DMS53 treated with DMSO at 0.1 percent for 48 hours (cell line): ENCODE measurements around the gene KCNJ1.

Experiments used
- DNase-seq: peaks from one replicate; lab custom pipeline; 2025; ENCODE audit not compliant: unreplicated experiment; lab: John Stamatoyannopoulos, UW

The KCNJ1 gene

GRCh38 chr11:128884703-128885338 lies 17.7 kb upstream of the KCNJ1 start:
- DNase-seq: peak; percentile 70

DNA sequence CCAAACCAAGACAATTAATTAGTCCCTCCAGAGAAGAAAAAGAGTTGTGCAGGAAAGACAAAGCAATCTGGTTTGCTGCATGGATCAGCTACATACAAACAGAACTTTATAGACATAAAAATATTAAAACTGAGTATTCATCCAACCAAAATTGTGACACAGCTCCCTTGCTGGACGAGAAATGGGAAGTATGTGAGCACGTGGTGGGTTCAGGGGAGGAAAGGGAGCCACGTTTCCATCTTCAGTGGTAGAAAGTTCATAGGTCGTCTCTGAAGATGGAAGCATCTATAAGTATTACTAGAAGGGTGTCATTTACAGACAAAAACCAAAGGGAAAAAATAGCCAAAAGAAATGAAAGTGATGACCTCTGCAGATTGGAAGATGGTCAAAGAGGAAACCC lies 17.0 kb upstream of the KCNJ1 start:
- no peak for DNase-seq

DNA sequence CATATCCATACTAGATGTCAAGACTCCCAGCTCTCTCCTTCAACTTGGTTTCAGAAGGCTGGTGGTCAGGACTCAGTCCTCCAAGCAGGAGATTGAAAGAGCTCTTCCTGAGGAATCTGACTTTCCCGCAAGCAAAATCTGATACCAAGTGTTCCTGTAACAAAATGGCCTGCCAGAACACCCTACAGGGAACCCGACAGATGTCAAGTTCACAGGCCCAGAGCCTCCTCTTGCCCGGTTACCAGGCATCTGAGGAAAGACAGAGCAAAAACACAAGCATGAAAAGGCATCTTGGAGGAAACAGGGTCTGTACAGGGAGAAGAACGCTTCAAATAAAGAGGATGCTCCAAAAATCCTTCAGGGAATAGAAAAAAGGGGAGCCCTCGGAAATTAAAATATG lies 15.4 kb upstream of the KCNJ1 start:
- DNase-seq: no peak

DNA sequence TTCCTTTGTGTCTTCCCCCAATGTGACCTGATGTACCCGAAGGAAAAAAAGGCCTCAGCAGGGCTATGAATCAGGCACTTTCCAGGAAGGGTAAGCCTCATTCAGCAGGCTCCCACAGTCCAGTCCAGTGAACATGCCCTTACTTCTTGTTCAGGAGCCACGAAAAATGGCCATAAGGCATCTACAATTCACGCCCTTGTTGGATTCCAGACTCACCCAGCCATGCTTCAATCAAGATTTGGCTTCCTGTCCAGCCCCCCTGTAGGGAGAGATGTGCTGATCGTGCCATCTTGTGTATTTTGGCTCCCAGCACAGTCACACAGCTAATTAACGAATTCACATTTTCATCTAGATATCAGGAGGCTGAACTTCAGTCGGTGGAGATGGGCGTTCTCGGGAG lies 14.1 kb upstream of the KCNJ1 start:
- no peak for DNase-seq

DNA sequence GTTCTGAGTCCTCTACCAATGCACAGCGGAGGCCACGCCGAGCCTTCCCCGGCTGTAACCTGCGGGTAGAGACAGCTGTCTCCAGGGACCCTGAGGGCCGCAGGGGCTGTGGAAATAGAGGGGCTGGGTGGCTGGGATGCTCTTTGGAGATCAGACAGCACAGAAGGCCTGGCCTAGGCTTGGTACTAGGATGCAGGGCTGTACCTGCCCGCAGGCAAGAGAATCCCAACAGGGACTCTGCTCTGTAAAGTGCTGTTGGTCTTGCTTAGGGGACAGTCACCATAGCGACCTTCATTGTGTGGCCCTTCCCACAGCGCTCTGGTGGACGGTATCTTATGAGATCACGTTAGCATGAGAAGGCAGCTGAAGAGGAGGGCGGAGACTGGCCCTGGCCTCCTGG lies 12.7 kb upstream of the KCNJ1 start:
- DNase-seq: no peak

DNA sequence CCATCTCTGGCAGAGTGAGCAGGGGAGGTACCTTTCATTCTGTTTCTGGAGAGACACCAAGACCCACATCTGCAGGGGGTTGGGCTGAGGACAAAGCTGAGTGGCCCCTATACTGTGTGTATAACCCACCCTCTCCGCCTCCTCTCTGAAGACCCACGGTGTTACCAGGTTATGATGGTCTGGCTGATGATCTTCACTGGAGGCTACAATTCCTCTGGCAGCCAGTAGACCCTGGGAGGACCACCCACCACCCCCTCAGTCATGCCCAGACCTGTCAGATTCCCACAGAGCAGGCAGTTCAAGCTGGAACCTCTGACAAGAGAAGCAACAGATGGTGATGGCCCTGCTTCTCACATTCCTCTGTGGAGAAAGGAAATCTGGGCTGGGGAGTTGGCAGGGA lies 11.4 kb upstream of the KCNJ1 start:
- no peak for DNase-seq

GRCh38 chr11:128877726-128878125 lies 10.6 kb upstream of the KCNJ1 start:
- no peak for DNase-seq

- DNase-seq: no peak
Observed at GRCh38 chr11:128876133-128876650, 9.1 kb upstream of the KCNJ1 start.

GRCh38 chr11:128874427-128874826 lies 7.3 kb upstream of the KCNJ1 start:
- DNase-seq: no peak

DNA sequence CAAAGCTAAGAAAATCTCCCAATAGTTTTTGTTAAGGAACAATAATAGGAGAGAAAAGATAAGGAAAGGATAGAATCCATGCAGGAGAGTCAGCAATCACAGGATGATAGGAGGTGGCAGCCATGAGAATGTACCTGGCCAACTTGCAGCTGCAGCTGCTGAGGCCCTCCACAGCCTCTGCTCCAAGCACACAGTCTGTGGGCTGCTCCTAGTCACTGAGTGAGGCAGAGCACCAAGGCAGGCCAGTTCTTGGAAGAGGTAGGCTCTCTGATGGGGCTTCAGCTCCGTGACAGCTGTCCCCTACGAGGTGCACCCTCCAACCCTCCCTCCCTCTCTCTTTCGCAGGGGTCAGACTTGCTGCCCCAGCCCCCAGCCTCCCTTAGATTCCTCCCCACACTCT lies 5.5 kb upstream of the KCNJ1 start:
- DNase-seq: no peak

DNA sequence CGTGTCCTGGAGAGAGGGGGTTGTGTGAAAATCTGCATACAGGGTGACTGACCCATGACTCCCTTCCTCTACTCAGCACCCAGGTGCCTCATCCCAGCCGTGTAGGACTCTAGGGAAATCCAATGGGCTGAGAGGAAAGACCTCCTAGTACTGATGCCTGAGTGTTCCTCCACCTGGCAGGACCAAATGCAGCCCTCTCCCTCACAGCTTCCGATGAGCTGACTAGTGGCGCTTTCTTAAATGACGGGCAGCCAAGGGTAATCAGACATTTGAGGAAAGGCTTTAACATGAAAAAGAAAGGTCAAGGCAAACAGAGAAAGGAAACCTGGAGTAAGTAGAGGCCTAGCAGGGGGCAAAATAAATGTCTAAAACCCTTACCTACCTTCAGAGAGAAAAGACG lies 5.0 kb upstream of the KCNJ1 start:
- DNase-seq: no peak

DNA sequence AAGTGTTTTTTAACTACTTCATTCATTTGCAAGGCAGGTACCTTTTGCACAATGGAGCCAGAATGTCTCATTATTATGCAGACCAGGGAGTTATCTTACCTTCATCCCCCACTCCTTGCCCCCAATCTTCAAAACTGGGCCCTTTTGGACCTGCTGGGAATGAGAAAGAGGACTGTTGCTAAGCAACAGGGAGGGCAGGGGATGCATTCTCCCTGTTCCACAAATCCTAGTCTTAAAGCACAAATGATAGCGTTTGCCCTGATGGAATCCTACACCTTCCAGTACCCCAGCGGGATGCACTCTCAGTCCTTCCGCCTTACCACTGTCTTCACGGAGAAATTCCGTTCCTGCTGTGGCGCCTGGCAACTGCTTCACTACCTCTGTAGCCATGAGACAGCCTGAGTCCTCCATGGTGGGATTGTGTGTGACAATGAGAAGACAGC lies 4.1 kb upstream of the KCNJ1 start:
- no peak for DNase-seq

- no peak for DNase-seq
Observed at GRCh38 chr11:128868841-128869671, 2.0 kb upstream of the KCNJ1 start.

DNA sequence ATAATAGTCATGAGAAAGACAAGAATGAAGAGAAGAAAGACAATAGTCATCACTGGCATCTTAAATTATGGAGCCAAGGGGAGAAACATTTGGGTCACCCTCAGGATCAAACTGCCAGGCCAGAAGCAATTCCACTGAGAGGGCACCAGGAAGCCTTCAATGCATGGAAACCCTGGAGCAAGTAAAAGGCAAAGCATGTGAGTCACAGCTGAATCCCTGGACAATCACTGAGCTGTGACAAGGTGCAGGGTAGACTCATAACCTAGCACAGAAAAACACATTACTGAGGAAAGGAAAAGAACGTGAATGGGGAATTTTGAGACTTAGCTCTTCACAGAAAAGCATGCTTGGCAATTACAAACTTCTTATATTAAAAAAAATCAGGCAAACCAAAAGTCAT lies 1.6 kb downstream of the KCNJ1 start:
- DNase-seq: peak; percentile 26

DNA sequence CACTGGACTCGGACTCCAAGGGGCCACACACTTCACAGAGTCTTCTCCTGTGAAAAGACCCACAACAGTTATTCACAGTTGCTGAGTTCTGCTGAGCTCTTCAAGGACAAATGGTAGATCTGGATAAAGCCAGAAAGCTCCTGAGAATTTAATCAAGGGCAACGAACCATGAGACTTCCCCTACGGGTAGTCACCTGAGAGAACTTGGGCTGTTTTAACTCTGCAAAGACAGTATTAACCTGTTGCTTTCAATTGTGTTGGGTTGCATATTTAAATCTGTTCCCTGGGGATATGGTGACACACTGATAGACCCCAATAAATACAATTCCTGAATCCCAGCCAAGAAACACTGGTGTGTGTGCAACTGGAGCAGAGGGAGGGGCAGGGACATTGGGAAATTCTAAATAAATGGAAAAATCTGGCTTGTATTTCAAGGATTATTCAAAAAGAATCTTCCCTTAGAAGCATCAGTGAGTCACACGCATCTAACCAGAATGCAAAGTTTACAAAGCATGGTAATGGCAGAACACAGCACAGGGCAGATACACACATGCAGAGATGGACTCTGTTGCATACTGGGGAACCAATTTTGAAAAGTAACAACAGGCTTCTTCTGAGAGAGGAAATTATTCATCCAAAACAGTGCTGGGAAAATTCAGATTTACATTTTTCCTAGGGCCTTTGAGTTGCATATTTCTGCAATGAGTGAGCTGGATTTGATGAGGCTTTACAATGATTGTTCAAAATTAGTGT lies 4.0 kb downstream of the KCNJ1 start:
- no peak for DNase-seq

- no peak for DNase-seq
Observed at GRCh38 chr11:128862406-128862805, 4.7 kb downstream of the KCNJ1 start.

GRCh38 chr11:128860571-128861361 lies 6.3 kb downstream of the KCNJ1 start:
- no peak for DNase-seq

DNA sequence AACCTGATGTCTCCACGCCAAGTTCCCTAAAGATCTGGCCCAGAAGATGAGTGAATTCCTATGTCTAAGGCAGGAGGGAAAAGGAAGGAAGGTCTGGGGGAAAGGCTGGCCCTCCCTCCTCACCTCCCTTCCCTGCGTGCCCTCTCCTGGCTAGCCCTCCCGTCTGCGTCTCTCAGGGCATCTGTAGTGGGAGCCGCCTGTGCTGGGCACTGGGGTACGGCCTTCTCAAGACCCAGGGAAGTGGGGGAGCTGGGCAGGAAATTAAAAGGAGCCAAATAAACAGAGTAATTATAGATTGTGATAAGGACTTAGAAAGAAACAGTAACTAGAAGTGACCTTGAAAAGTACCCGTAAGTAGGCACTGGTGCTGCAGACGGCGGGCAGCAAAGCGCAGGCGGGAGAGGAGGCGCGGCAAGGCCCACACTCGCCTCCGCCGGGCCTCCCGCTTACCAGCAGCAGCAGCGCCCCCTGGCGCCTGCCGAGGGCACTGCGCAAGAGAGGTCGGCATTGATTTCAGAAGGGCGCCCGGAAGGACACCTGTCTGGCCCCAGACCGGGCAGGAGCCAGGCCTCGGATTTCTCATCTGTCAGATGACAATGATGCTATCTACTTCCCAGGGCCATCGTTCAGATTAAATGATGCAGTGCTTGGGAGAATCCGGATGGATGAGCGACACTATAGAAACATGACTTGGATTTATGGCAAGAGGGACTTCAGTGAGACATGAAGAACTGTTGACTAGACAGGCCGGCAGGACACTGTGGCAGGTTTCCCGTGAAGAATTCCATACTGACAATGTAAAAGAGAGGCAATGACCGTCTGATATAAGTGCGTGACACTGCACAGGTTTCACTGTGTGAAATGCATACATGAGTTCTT lies 7.3 kb downstream of the KCNJ1 start:
- peak; percentile 72 for DNase-seq

- DNase-seq: no peak
Observed at GRCh38 chr11:128857341-128857740, 9.8 kb downstream of the KCNJ1 start.

DNA sequence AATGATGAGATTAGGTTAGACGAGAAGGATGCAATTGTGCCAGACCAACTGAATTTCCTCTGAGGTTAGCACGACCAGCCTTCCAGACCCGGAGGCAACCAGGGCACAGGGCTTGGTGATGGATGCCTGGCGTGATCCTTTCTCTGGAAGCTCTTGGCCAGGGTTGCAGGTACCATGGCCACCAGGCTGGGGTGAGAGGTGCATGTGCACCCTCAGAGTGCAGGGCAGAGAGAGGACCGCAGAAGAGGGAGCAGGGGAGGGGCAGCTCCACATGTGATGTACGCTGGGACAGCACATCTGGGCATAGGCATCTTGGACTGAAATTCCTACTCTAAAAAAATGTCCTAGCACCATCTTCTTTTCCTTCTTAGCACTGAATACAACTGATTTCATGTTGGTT lies 10.9 kb downstream of the KCNJ1 start:
- DNase-seq: no peak
